Islet precursor cell (in vitro differentiated cells): ENCODE results near the gene PBX1.

Experiments
- DNase-seq: peaks from one replicate; pipeline ENCODE4 v3.0.0-alpha.2; 2018

PBX1 gene

DNA sequence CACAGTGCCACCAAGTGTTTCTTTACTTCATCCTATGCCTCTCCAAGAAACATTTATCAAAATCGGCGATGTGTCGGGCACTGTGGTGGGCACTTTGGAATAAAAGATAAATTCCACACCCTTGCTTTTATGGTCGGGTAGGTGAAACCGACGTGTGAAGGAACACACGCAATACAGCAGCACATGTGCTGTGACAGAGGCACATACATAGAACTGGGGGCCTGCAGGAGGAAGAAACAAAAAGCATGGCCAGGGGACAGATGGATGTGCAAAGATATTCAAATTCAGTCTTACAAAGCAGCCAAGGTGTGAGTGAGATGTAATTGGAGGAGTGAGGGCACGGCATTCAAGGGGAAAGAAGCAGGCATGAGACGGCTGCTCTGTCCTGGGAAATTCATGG is 282.0 kb downstream of the PBX1 start:
- no peak for DNase-seq

DNA sequence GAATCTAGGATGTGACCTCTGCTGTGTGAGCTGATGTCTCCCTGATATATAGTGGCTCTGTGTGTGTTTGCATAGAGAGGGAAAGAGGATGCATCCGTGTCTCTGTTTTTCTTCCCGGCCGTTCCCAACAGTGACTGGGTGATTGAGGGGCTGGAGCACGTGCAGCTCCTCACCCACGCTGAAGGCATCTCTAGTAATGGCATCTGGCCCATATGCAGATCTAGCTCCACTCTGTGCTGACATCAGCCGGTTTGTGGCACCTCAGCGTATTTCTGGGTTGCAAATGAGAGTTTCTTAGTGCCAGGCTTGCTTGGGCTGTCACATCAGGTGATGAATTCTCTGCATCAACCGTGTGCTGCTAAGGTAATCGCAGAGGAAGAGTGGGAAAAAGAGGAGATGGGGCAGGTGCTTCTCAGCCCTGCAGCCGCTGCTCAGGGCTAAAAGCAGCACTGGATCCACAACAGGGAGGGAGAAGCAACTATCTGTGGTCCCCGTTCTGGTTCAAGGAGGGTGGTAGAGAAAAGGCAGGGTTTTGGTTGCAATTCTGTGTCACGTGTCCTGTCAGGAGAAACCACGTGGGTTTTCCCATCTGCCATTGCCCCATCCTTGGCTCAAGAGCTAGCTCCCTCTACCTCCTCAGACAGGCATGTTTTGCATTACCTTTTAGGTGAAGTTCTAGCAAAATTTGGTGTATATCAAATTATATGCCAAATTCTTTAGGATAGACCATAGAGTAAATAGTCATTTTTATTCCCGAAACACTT is 282.9 kb downstream of the PBX1 start:
- no peak for DNase-seq

DNA sequence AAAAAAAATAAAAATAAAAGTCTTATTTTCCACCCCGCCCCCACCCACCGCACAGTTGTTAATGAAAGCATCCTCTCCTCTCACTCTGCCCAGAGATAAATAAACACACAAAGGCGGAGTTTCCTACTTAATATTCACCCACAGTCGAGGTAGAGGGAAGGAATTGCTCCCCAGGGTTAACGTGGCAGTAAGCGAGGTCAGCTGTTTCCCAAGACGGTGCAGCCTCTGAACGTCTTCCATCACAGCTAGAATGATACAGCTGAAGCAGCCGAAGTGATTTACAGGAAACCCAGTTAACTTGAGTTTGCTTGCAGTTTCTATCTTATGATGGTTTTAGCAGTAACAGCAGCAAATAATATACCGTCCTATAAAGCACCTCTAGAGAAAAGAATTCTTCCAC is 283.9 kb downstream of the PBX1 start:
- DNase-seq: no peak

DNA sequence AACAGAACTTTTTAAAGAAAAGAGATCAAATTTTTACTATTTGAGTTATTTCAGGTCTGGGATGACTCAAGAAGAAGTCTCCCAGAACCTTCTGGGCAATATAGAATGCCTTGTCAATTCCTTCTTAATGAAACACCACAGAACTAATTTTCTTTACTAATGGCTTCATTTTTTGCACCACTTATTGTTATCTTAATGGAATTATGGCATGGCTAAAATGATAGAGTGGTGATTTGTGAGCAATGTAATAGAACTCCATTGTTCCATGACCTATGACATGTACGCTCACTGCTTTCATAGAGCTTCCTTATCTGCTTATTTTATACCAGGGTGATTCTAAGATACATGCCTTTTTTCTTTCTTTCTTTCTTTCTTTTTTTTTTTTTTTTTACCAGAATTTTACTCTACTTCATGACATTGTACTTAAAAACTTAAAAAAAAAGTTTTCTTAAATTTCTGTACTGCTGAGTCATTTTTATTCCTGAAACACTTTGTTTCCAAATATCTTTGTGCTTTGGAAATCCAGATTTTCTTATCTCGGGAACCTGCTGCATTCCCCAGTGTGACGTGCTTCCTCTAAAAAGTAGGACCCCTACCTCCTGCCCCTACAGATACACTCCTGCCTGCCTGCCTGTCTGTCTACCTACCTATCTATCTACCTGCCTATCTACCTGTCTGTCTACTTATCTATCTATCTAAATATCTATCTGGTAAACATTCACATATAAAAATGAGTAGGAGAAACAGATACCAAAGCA is 284.9 kb downstream of the PBX1 start:
- no peak for DNase-seq

DNA sequence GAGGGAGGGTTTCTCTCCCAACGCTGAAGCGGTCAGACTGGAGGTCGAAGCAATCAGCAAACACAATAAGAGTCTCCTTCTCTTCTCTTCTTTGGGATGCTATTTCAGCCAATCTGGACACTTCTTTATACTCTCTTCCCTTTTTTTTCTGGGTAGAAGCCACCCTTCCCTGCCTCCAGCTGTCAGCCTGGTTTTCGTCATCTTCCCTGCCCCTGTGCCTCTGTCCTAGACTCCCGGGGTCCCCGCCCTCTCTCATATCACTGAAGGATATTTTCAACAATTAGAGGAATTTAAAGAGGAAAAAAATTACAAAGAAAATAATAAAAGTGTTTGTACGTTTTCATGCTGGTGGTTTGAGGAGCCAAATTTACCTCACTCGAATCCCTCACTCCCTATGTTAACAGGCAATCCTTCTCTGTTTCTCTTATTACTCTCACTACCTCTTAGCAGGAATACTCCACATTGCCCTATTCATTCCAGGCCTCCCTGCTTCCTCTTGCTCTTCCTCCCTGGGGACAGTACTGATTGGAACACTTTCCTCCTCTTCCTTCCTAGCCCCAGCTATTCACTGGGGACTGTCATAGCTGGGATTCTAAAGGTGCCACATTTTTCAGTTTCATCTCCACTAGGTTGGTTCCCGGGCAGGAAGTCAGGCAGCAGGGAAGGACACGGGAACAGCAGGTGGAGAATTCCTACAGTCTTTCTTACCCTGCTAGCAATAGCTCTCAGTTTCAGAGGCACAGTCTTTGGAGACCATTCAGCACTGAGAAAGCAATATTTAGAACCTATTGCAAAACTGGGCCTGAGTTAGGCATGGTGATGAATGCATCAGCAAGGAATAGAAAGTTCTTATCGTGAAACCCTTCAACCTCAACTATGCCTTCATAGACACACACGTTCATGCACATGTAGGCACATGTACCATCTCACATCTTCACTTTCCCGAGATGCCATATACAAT is 288.0 kb downstream of the PBX1 start:
- DNase-seq: no peak

DNA sequence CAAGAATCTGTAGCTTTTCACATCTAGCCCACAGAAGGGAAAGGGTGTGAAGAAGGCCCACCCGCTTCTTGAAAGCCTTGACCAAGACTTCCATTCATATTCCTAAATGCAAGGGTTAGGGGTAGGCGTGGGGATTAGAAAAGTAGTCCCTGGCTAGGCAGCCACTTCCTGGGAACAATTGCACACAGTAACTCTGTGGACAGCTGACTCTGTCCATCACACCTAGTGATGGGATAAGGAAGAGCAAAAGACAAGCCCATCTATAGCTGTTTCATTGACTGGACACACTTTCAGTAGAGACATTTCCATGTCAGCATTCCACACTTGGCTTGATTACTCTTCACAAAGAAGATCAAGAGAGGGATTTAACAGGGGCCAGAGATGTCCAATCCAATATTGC is 294.2 kb downstream of the PBX1 start:
- no peak for DNase-seq

DNA sequence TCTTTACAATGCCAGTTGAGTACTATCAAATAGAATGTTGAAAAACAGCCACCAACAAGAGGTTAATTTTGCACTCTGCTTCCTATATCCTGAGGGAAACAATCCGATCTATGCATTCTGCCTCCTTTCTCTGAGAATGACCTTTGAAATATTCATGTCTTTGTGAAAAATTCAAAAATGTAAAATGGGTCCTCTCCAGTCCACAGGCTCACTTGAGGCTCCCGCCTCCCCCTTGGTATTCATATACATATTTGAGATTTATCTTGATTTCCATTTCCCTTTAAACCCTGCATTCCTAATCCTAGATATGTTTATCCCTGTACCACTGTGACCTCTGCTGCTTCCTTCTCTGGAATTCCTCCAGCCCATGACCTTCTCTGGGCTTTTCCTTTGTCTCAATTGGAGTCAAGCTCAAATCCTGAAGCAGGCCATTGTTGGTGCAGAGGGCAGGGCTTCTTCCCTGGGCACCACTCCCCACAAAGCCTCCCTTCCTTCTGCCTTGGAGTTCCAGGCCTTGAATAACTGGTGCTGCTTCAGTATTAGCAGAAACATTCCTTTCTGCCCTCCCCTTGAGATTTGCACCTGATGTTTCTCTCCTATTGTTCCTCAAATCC is 296.8 kb downstream of the PBX1 start:
- no peak for DNase-seq

DNA sequence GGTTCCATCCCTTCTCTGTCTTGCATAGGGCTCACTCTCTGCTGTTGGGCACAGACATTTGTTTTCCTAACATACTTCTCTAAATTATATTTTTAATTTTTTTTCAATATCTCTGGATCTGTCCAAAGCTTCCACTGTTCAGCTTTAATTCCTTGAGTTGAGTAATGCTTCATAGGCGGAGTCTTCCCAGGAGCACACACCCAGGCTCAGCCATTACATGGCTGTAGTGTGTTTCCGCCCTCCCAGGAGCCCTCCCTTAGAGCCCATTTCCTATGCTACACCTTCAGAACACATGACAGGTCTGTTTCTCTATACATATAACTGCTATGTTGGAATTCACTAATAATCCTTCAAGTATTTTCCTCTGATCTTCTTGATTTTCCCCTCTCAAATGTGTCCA is 297.4 kb downstream of the PBX1 start:
- no peak for DNase-seq

DNA sequence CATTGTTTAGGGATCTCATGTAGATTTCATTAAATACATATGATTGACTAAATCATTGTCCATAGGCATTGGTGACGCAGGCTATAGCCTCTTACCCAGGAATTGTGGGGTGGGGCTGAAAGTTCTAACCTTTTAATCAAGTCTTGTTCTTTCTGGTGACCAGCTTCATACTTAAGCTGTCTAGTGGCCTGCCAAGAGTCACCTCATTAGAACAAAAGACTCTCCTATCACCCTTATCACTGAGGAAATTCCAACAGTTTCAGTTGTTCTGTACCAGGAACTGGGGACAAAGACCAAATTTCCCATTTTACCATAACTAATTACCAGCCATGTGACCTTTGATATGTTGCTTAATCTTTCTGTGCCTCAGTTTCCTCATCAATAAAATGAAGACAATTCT is 298.5 kb downstream of the PBX1 start:
- DNase-seq: no peak

DNA sequence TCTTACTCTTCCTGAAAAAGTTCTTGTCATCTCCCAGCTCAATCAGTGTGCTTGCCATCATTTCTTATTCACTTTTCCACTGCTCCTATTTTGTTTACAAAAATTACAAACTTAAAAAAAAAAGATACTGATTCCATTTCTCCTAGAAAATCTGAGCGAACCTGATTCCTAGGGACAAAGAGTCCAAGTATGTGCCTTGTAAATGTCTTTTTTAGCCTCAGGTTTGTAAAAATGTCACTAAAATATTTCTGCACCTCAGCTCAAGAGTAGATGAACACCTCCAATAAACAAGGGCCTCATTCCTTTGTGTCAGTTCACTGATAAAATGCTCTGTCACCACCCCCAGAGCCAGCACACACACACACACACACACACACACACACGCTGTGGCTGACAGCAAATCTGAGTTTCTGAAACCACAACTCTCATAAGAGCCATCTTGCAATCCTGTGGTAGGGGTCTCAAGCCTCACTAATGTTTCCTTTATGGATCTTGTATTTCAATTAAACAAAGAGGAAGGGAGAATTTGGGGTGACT is 299.2 kb downstream of the PBX1 start:
- peak; percentile 61 for DNase-seq

DNA sequence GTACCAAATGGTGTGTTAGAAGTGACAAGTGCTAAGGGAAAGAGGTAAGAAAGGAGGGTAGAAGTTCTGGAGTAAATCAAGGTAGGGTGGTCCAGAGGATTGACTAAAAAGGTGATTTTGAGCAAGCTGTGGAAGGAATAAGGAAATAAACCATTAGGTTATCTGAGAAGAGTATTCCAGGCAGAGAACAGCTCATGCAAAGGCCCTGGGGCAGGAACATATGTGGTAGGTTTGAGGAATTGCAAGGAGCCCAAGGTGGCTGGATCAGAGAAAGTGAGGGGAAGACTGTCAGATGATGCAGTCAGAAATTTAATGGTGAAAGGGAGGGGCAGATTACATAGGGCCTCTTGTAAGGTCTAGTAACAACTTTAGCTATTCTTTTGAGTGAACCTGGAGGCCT is 302.6 kb downstream of the PBX1 start:
- DNase-seq: no peak

DNA sequence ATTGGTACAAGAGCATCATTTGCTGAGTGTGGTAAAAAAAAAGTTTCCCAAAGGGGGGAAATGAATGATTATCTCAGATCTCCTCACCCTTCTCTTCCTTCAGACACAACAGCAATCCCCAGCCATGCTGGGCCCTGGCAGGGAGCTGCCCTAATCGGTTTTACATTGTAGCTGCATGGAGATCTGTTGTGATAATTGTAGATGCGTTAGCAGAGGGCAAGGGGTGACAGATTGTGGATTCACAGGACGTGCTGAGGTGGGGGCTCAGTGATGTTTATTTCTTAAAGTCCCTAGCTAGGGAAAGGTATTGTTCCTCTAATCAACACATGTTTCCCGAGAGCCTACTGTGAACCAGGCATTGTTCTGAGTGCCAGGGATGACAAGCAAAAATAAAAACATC is 304.1 kb downstream of the PBX1 start:
- no peak for DNase-seq

DNA sequence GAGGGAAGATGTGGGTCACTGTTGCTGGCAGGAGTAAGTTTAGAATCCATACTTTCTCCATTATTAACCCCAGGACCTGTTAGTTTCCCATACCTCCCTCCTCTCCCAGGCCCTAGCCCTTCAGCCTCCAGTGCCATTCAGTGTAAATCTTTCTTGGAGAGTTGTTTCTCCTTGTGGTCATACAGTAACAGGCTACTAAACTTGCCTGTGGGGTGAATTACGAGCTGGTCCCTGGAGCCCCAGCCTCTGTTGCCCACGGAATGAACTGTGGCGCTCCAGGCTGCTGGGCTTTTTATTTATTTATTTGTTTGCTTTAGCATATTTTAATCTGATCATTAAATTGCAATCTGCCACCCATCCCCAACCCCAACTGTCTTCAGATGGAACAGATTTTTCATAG is 305.2 kb downstream of the PBX1 start:
- DNase-seq: no peak

DNA sequence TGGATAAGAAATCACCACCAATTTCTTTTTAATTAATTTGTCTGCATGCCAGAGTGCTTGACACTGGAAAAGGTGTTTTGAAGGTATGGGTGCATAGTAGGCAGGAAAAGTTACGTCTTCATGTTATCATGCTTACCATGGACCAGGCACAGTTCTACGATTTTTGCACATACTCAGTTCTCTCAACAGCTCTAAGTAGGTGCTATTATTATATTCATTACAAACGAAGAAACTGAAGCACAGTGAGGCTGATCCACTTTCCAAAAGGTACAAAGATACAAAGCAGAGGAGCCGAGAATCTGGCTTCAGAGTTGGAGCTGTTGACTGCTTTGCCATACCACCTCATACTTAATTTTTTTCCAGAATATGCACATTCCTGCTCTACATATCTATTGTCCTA is 306.4 kb downstream of the PBX1 start:
- no peak for DNase-seq

DNA sequence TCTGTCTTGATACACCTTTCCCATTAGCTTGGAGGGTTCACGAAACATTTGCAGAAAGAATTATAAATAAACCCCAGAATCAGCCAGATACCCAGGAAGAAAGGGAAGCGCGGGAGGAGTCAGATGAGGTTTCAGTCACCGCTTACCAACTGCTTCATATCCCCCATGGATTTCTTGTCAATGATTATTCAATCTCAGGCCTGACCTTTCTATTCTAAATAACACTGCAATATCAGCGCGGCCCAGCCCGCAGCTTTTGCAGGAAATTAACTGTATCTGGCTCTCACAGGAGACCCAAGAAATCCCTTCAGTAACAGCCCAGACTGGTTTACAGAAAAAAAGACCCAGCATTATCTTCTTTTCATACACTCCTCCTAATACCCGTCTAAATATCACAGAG is 308.6 kb downstream of the PBX1 start:
- DNase-seq: no peak

DNA sequence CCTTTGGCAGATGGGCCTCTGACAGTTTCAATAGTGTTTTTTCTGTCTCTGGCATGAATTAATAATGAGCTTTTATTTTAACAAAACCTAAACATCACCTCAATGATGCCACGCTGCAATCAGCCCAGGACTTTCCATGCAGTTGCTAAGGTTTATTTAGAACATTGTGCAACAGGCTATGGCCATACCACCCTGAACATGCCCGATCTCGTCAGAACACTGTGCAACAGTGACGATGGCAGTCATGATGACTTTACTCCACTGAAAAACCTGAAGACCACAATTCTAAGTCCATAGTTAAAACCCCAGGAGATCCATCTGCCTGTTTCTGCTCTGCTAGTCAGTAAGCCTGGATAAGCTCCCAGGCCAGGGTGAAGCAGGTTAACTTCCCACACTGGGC is 310.0 kb downstream of the PBX1 start:
- no peak for DNase-seq

DNA sequence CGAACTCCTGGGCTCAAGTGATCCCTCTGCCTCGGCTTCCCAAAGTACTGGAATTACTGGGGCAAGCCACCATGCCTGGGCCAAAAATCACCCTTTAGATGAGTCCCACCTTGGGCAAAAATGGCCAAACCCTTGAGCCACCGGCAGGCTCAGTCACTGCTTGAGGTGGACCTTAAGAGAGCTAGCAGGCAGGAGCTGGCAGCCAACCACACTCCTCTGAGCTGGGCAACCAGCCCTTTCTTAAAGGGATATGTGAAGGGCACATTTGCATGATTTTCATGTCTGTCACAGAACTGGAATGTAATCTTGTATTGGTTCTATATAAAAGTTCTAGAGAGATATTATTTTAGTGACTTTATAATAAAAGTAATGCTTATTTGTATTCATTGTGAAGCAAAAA is 316.5 kb downstream of the PBX1 start:
- DNase-seq: no peak

DNA sequence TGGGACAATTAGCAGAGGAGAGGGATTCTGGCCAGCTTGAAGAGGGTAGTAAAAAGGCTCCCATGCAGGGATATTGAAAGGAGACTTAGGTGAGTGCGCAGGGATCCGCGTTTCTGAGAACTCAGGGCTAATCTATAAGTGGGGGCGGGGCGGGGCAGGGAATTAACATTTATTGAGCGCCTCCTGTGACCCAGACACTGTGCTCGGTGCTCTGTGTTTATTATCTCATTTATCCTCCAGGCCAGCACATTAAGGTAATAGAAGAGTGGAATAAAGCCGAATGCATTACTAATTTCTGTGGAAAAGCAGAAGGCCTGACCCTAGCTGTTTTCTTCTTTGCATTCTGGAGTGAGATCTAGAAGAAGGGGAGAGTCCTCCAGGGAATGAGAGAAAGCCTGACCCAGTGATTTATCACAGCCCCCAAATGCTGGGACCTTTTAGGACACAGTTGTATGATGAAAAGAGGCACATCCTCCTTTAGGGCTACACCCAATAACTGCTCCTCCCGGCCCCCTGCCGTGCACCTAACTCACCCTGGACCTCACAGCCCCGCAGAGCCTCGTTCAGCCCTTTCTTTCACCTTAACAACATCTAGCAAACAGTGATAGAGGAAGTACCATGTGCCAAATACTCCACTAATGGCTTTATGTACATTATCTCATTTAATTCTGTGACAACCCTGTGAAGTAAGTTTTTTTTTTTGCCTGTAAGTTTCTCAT is 317.6 kb downstream of the PBX1 start:
- no peak for DNase-seq

DNA sequence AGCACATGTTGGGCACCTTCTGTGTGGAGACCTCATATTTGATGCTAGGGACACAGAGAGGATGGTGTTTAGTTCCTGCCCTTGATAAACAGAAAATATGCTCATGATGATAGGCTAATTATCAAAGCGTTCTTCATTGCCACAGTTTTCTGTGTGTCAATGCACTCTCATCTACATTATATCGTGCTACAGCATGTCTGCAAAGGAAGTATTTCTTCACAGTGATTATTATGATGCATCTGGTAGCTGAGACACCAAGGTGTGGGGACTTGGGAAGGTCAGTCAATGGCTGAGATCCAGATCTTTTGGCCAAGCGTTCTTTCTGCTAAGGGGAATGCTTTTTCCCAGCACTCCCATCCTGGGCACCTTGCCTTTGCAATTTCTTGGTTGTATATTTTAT is 321.2 kb downstream of the PBX1 start:
- DNase-seq: no peak

DNA sequence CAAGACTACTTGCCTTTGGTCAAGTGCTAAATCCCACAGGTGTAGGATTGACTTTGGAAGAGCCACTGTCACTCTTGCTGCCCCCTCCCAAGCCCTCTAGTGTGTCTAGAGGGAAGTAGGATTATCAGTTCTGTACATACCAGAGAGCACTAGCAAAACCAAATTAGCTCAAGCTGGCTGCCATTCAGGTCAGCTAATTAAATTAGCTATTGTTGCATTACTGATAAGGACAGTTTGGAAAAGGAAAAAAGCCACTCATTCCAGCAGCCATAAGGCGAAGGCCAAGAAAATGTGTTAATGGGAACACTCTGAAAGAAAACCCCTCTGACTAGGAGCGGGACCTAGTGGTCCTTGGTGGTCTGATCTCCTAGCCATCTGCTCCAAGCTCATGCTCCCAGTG is 321.7 kb downstream of the PBX1 start:
- no peak for DNase-seq

DNA sequence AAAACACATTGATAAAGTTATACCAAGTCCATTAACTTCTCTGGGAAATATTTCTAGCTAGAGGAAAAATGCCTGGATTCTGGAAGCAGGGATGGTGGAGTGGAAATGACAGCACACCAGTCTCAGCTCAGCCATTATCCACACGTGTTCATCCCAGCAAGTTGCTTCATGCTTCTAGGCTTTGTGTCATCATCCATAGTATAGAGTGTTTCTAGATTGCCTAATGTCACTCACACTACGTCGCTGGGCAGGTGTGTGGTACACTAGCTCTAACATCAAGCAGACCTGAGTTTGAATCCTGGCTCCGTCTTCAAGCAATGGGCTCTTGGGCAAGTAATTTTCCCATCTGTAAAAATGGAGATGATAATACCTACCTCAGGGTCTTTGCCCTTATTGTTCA is 326.3 kb downstream of the PBX1 start:
- no peak for DNase-seq

DNA sequence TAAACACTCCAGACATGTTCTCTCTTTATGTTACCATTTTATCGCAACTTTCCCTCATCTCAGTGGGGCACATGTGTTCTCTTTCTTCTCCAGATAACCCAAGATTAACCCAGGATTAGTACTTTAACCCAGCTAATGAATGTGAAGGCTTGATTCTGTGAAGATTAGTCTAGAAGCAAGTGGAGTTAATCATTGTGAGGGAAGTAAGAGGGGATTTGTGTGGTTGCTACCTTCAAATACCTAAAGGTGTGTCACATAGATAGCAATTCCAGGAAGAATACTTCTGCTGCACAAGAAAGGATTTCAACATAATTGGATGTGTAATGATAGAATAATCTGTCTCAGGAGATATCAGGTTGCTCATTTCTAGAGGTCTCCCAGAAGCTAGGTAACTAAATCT is 327.1 kb downstream of the PBX1 start:
- no peak for DNase-seq
